Neural cell (in vitro differentiated cells): ENCODE results near the gene BSCL2.

ENCODE experiments used
- CTCF ChIP-seq: fragments of 450-650 bp; IDR thresholded peaks from 2 replicates; pipeline ENCODE4 v1.5.1; 2014; ENCODE audit warnings: antibody characterized with exemption, mild to moderate bottlenecking, moderate library complexity; ENCODE audit not compliant: poor library complexity, severe bottlenecking
- REST ChIP-seq: IDR thresholded peaks from 2 replicates; pipeline ENCODE4 v1.6.1; 2012; ENCODE audit warnings: borderline replicate concordance
- SMC3 ChIP-seq: fragments of 450-650 bp; conservative IDR thresholded peaks from 2 replicates; pipeline ENCODE4 v1.6.1; 2014; ENCODE audit warnings: antibody characterized with exemption, mild to moderate bottlenecking, moderate library complexity; ENCODE audit not compliant: poor library complexity

- no peak for TF ChIP-seq REST
- no peak for TF ChIP-seq CTCF
- no peak for TF ChIP-seq SMC3
Measured at GRCh38 chr11:62721994-62722393, 14.8 kb upstream of the BSCL2 start.
